OCI-M1 (cell line): ENCODE data around the gene COPZ1.
A peak's percentile ranks its signal among the peaks of the same experiment; 100 is the strongest.

Experiments used
- DNase-seq: peaks from one replicate; lab custom pipeline; 2025; lab: John Stamatoyannopoulos, UW

The COPZ1 gene

GRCh38 chr12:54358191-54358944 lies 33.4 kb downstream of the COPZ1 start:
- DNase-seq = peak; percentile 69

GRCh38 chr12:54358945-54359761 lies 34.2 kb downstream of the COPZ1 start:
- DNase-seq = peak; percentile 99

GRCh38 chr12:54359762-54360351 lies 34.9 kb downstream of the COPZ1 start:
- peak; percentile 66 for DNase-seq

- DNase-seq = peak; percentile 88
Observed at GRCh38 chr12:54360717-54361456, 36.0 kb downstream of the COPZ1 start.

- DNase-seq = no peak
Observed at GRCh38 chr12:54363047-54363446, 38.1 kb downstream of the COPZ1 start.

GRCh38 chr12:54363618-54364017 lies 38.7 kb downstream of the COPZ1 start:
- no peak for DNase-seq

GRCh38 chr12:54364413-54364812 lies 39.5 kb downstream of the COPZ1 start, which contains the start of gene GPR84:
TSS of gene GPR84 (minus strand) at chr12:54364486. CDS start at chr12:54363851, 635 bp downstream.
- DNase-seq = peak; percentile 35

GRCh38 chr12:54368025-54368708 lies 43.2 kb downstream of the COPZ1 start:
- peak; percentile 75 for DNase-seq

GRCh38 chr12:54368709-54369596 lies 44.0 kb downstream of the COPZ1 start:
- DNase-seq = peak; percentile 94

- no peak for DNase-seq
Observed at GRCh38 chr12:54369597-54370131, 44.7 kb downstream of the COPZ1 start.

GRCh38 chr12:54370171-54370730 lies 45.3 kb downstream of the COPZ1 start:
- no peak for DNase-seq

GRCh38 chr12:54371328-54372112 lies 46.6 kb downstream of the COPZ1 start:
- DNase-seq = no peak

GRCh38 chr12:54372113-54372806 lies 47.3 kb downstream of the COPZ1 start:
- DNase-seq = no peak

GRCh38 chr12:54373649-54374561 lies 49.0 kb downstream of the COPZ1 start:
- DNase-seq = no peak

- no peak for DNase-seq
Observed at GRCh38 chr12:54374562-54375258, 49.8 kb downstream of the COPZ1 start.

GRCh38 chr12:54375259-54375579 lies 50.3 kb downstream of the COPZ1 start:
- no peak for DNase-seq

GRCh38 chr12:54376596-54376995 lies 51.7 kb downstream of the COPZ1 start:
- DNase-seq = no peak
